HK-2 (cell line): ENCODE results near the gene COG2.

Source experiments
- DNase-seq: peaks from one replicate; pipeline ENCODE4 v3.0.0-alpha.2; 2018; ENCODE audit not compliant: unreplicated experiment

The COG2 gene

GRCh38 chr1:230700132-230700531 lies 57.9 kb downstream of the COG2 start:
- no peak for DNase-seq

GRCh38 chr1:230701434-230701833 lies 59.2 kb downstream of the COG2 start:
- no peak for DNase-seq

DNA sequence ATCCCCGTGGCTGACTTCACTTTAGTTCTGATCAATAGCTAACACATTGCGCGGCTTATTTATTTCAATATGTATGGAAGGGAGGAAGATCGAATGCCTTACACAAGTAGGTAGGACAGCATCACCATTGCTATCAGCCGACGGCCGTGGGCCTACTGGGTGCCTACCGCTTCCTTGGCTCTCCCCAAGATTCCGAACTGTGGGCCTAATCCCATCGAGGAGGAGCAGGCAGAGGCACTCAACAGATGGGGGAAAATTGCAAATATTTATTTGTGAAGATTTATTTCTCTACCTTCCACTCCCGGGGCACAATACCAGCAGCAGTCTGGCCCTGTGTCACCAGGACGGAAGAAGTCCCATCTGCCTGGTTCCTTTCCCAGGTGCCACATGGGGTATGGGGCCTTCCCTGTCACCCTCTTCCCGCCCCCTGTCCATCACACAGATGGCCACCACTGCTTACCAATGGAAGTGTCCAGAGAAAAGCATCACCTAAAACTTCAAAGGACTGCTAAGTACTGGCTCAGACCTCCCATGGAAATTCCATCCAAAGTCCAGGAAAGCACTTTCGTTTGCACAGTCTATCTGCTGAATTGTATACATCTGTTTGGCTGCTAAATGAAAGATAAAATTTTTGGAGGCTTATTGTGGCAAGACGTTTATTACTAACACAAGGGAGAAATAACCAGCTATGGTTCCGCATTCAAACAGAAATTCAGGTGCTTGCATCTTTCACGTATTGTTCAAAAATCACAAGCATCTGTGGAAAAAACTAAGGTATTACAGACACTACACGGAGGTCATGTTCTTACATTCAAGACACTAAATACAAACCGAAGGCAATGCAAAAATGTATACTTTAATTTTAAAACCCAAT lies 59.9 kb downstream of the COG2 start:
- DNase-seq: no peak

GRCh38 chr1:230702934-230703678 lies 60.8 kb downstream of the COG2 start:
- DNase-seq: no peak

GRCh38 chr1:230703679-230704385 lies 61.6 kb downstream of the COG2 start:
- no peak for DNase-seq

GRCh38 chr1:230704830-230705229 lies 62.5 kb downstream of the COG2 start:
- no peak for DNase-seq

DNA sequence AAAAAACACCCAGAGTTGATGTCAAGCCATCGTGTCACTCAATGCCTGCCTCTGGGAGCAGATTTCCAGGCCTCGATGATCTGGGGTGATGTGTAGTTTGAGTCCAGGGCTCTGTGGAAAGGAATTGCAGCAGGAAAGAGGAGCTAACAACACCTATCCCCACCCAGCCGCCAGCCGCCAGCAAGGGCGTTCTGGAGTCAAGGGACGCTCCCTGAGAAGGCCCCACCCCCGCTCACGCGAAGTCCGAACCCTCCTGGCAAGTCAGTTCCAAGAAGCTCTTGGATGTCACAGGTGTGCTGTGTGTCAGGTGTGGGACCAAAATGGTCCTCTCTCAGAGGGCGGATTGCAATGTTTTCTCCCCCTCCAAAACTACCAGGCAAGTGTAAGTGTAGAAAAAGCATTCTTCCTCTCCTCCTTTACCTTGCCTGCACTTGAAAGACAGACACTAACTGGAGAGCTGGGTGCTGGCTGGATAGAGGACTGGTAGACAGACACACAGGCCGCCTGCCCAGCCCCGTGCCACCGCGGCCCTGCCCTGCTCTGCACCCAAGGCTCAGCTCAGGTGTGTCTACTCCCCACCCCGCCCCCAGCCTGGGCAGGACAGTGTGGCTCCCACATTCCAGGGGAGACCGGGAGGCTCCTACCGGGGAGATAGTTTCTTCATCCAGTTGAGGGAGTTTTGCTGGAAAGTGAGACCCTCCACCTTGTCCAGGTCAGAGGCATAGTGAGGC lies 63.2 kb downstream of the COG2 start:
- no peak for DNase-seq

- DNase-seq: no peak
Observed at GRCh38 chr1:230706020-230706699, 63.9 kb downstream of the COG2 start.

- no peak for DNase-seq
Observed at GRCh38 chr1:230706887-230707731, 64.8 kb downstream of the COG2 start.

- DNase-seq: no peak
Observed at GRCh38 chr1:230707732-230708630, 65.7 kb downstream of the COG2 start.

DNA sequence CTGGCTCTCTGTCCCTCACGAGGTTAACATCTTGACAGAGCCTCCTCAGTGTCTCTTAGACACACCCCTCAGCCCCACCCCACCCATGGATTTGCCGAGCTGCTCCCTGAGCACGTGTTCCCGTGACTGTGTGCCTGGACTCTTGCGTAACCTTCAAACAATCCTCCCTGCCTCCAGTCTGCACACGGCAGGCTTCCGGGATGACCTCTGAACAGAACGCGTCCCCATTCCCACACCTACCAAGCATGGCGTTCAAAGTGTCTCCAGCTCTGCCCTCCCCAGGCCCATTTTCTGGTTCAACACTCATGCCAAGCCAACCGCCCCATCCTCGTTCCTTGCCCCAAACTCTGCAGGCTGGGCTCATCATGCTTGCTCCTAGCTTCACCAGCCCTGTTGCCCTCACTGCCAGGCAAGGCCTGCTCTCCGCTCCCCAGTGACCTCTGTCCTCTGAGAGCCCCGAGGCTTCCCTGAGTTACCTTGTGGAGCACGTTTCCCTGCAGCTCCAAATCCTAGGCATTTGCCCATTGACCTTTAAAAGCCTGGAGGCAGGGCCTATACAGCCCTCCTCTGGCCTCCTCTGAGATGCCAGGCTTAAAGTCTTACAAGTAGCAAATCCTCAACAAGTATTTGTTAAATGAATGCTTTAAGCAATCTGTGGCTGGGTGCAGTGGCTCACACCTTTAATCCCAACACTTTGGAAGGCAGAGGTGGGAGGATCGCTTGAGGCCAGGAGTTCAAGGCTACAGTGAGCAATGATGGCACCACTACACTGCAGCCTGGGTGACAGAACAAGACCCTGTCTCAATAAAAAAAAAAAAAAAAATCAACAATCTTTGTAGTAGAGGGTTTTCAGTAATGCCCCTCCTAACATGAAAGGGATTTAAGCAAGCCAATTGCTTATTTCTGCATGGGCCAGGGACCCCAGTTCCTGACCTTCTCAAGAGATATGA lies 66.6 kb downstream of the COG2 start:
- DNase-seq: no peak

GRCh38 chr1:230709619-230710542 lies 67.6 kb downstream of the COG2 start:
- no peak for DNase-seq

DNA sequence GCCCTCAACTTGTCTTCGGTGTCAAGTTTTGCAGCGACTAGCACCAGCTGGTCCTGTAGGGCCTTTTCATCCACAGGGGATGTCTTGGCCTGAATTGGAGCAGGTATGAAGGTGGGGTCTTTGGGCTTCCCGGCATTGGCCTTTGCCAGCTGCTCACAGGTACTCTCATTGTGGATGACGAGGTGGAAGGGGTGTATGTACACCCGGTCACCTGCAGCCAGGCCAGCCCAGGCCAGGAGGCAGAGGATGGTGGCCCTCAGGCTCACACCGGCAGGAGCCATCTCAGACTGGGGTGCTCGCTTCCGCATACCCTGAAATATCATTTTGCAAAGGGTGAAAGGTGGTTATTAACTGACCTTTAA lies 68.2 kb downstream of the COG2 start:
- no peak for DNase-seq

GRCh38 chr1:230711245-230711644 lies 69.0 kb downstream of the COG2 start:
- DNase-seq: no peak

DNA sequence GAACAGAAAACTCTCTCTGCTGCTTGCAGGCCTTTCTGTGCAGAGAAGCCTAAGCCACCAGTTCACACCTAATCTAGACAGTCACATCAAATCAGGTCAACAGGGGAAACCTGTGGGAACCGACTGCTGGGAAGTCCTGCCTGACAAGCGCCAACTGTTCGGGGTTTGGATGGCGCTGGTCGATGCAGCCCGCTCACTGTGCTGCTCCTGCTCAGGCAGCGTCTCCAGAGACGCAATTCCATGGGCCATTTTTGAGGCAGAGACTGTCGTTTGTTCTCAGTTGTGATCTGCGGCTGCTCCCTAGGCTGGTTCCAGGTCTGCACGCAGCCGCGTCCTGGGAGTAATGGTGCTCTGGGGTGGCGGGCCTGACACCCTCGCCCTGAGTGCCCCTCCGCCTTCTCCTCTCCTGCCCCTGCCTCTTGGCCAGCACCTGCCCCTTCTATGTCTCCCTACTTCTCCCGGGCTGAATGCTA lies 70.2 kb downstream of the COG2 start:
- DNase-seq: no peak

DNA sequence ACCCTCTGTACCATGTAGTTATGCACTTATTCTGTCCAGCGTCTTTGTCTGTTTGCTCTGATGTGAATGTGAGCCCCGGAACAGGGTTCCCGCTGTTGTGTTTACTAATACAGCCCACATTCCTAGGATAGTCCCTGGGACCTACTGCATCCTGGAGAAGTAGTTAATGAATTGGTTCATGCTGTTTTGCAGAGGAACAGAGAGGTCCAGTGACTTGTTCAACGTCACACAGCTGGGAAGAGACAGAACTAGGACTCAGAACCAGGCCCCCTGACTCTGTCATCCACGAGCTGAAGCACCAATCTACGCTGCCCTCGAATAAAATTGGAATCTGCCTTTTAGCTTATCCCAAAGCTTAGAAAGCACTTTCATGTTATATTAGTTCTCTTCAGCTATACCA lies 70.9 kb downstream of the COG2 start:
- DNase-seq: no peak

DNA sequence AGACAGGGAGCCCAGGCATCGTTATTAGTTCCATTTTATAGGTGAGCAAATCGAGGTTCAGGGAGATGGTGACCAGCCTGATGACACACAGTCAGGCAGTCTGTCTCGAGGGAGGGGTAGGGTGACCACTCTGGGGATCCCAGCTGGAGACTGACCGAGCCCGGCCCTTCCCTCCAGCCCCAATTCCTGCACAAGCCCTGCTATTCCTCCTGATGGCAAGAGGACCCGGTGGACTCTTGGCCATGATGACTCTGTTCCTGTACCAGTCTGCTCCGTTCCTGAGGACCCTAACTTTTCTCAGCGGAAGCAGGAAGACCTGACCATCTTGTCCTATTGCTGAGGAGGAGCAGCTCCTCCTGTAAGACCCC lies 71.2 kb downstream of the COG2 start:
- DNase-seq: no peak
